Astrocyte (in vitro differentiated cells and primary cell): ENCODE data around the gene ERO1A.

Experiments
- CTCF ChIP-seq: IDR thresholded peaks from 2 replicates; pipeline ENCODE4 v1.5.1; 2011; ENCODE audit warnings: low read depth, mild to moderate bottlenecking, inconsistent platforms, low read length, moderate library complexity; ENCODE audit not compliant: insufficient read depth
- EZH2 ChIP-seq: IDR thresholded peaks from 2 replicates; pipeline ENCODE4 v1.6.1; 2012; ENCODE audit warnings: mild to moderate bottlenecking, low read length, inconsistent platforms; ENCODE audit not compliant: insufficient read depth

- TF ChIP-seq CTCF (no peak), EZH2 (no peak)
These were observed 3.0 kb downstream of the ERO1A start for GRCh38 chr14:52692248-52692962.
